C4-2B (cell line): Measurements from ENCODE around the gene C16orf87.

Experiments
- CTCF ChIP-seq: fragments of 450-650 bp; conservative IDR thresholded peaks from 2 replicates; pipeline ENCODE4 v1.5.1; 2017; ENCODE audit warnings: mild to moderate bottlenecking
- ZFX ChIP-seq: fragments of 450-650 bp; IDR thresholded peaks from 2 replicates; pipeline ENCODE4 v1.6.1; 2017

GRCh38 chr16:46873201-46873600, 42.2 kb upstream of the C16orf87 start:
- TF ChIP-seq CTCF = no peak
- TF ChIP-seq ZFX = no peak
